Glomerular endothelial cell (primary cell): ENCODE data around the gene PLEKHA7. TPM values are rescaled to one million over a fixed set of nuclear protein-coding genes. Genes with fewer than 3 reads are reported as not detected.

Source experiments
- DNase-seq: peaks from one replicate; pipeline ENCODE4 v3.0.0-alpha.2; 2011; ENCODE audit warnings: low read depth, low spot score; ENCODE audit errors: extremely low read depth
- total RNA-seq: library from RNA; depleted of rRNA; stranded (reverse); fragments of >200 nt; gene quantifications from 2 replicates; pipeline ENCODE4 v1.2.3, GENCODE V29; 2015

PLEKHA7 gene
- total RNA-seq, 1 donor from 2014 or later = 0.18 TPM

DNA sequence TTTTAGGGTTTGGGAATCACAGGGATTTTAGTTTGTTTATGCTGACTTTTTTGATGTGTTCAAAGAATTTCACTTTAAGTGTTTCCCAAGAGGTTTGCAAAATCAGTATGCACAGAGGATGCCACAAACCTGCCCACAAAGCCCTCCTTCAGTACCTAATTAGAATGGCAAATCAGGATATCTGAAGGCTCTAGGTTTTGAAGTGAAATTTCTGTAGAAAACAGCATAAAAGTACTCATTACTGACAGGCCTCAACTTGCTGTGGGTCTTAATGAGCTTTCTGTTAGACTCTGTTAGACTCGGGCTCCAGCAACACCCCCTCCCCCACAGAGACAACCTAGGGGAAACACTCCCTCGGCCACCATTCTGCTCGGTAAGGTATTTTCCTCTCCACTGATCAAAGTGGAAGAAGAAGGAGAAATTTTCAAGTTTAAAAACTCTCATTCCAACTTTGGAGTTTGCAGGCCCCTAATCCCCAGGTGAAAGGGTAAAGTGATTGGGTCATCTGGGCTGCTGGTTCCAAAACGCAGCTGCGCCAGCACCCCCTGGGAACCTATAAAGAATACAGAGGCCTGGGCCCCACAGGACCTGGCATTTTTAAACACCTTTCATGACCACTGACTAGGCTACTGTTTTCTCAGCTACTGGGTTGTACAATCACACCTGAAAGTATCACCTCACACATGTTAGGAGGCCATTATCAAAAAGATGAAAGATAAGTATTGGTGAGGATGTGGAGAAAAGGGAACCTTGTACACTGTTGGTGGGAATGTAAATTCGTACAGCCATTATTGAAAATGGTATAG, 67.5 kb downstream of the PLEKHA7 start:
- no peak for DNase-seq

DNA sequence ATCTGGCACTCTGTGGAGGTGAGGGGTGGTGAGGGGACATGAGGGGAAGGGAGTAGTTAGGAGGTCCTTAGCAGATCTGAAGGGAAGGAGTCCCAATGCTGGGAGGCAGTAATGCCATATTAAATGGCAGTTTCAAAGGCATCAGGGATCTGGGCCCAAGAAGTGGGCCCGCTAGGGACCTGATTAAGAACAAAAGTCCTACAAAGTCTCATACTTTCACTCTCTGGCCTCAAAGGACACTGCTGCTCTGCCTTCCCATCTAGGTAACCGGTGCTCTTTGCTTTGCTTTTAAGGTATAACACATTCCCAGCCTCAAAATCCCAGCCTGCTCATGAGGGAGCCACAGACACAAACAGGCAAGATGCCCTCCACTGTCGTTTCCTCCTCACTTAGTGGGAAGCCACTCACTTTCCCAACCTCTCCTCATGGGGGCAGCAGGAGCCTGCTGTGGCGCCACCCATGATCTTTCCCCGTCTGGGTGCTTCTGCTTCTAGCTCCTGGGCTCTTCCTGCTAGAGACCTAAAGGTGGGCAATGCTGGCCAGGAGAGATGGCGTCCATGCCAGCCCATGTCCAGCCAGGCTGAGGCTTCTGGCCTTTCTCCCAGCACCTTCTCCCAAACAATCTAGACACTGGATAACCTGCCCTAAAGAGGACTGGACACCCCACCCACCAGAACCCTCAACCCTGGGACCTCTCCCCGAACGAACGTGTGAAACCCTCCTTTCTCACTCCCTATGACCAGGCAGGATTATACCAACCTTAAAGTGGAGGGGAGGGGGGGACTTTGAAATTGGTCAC, 68.3 kb downstream of the PLEKHA7 start:
- peak; percentile 9 for DNase-seq

DNA sequence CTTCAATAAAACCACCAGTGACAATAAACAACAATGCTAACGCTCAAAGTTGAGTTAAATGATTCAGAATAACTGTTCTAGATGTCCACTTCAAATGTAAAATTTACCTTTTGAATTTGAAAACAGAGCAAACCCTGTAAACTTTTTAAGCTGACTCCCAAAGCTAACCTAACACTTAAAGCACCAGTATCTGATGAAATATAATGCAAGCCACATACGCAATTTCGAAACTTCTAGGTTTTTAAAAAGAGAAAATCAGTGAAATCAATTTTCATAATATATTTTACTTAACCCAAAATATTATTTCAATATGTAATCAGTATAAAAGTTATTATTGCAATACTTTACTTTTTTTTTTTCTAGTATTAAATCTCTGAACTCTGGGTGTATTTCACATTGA, 71.3 kb downstream of the PLEKHA7 start:
- DNase-seq = no peak

DNA sequence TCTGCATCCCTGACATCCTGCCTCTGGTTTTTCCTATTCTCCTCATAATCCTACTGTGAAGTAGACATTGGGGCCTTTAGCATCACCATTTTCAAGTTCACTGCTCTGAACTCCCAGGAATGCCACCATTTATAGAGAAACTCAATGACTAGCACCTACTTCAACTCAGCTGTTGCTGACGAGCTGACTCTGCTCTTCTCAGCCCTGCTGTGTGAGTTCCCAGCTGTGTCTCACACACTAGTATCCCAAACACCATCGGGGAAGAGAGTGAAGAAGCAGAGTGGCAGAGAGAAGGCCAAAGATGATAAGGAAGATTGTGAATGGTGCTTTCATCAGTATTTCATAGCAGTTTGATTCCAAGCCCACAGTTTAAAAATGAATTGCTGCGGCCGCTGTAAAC, 71.9 kb downstream of the PLEKHA7 start:
- DNase-seq = no peak

DNA sequence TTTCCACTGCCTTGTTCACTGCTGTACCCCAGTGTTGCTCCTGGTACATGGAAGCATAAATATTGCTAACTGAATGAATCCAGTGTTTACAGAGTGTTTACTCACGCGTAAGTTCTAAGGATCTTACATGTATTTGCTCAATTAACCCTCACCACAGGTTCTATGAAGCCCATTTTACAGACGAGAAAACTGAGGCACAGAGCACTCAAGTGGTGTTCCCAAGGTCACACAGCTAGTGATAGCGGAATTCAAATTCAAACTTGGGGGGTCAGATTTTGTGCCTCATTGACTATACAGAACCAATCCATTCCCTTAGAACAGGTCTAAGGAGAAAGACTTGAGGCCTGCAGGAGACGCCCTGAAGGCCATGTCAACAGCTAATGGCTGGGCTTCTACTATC, 72.3 kb downstream of the PLEKHA7 start:
- no peak for DNase-seq

DNA sequence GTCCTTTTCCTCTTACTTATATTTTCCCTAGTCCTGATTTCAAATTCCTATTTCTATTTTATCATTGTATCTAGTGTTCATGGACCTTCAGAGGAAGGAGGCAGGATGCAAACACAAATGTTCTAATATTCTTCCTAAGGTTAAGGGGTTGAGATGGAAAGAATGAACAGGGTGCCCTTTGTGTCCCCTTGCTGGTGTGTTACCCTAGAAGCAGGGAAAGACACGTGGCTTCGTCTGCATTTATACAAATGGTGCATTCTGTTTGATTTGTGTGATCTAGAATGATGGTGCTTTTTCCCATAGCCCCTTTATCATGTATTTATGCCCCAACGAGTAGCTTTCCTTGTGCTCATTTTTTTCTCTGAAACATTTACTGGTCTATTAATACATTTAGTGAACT, 76.2 kb downstream of the PLEKHA7 start:
- DNase-seq = no peak

DNA sequence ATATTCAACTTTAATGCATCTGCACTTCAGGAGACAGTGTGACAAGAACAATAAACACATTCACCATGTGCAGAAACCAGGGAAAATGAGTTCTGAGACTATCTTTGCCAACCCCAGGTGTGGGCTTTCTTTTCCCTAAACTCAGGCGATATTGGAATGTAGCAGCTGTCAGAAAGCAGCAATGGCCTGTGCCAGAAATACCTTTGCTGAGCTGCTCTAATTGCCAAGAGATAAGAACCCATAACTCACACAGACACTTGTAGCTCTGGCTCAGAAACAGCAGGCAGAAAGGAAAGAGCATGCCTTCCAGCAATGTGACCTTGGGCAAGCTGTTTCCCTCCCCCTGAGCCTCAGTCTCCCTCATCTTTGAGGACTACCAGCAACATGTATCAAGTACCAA, 77.6 kb downstream of the PLEKHA7 start:
- DNase-seq = no peak

DNA sequence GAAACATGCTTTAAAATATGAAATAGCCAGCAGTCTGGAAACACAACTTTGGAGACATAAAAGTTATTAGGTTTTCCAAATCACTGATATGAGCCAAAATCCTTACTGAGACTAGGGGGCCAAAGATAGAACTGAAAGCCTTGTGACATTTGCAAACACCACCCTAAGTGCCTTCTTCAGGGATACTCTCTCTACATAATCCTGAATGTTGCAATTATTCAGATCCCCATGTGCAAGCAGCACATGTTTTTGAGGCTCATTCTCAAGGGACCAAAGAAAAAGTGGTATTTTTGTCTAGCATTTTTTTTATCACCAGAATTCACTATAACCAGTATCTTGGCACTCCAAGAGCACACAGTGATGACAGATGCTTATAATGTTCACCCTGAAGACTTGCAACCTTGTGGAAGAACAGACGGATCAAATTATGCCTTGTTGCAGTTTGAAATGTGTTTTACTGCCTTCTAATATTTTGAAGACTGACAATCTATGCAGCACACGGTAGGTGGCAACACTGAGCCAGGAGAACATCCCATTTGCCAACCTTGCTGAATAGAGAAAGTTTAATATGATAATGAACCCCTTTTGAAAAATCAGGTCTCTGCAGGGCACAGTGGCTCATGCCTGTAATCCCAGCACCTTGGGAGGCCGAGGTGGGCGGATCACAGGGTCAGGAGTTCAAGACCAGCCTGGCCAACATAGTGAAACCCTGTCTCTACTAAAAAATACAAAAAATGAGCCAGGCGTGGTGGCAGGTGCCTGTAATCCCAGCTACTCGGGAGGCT, 78.5 kb downstream of the PLEKHA7 start:
- DNase-seq = peak; percentile 5

DNA sequence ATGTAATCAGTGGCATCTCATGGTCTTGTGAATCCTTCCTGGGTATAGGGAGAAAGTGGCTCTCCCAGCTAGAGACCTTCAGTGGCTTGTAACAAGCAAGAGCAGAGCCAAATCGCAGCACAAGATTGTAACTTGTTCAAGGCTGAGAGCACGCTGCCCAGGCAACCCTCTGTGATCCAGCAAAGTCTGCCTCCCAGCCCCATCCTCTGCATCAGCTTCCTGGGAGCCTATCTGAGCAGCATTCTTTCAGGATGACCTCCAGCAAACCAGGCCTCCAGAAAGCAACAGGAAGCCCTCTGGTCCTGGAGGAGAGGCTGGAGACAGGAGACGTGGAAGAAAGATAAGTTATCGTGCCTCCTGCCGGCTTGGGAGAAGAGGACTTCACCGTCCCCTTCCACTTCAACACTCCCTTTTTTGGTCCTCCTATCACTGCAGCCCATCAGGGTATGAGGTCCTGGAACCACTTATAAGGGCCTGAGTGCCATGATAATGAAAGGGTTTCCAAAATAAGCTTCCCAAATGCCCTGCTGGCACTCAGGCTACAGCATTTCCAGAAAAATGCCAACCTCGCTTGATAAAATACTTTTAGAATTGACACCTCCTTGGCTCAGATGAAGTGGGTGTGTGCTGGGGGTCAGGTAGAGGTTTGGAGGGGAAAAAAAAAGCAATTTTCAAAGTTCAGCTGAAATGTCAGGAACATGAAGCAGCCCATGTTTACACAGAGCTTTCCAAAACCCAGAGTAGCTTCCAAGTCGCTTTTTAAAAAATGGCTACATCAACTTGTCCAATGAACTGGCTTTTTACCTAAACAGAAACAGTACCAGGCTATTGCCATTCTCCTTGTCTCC, 80.2 kb downstream of the PLEKHA7 start:
- DNase-seq = no peak

DNA sequence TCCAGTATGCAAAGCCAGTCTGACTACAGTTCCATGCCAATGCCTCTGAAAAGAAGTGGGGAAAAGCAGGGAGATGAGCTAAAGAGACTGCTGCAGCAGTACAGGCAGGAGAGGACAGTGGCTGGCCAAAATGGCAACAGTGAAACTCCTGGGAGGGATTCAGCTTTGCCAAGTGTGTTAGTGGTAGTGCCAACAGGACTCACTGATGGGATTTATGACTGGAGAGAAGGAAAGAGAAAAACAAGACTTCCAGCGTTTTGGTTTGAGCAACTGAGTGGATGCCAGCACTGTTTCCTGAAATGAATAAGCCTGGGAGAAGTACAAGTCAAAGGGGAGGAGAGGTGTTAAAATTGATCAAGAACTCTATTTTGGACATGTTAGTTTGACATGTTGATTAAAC, 80.9 kb downstream of the PLEKHA7 start:
- DNase-seq = no peak

DNA sequence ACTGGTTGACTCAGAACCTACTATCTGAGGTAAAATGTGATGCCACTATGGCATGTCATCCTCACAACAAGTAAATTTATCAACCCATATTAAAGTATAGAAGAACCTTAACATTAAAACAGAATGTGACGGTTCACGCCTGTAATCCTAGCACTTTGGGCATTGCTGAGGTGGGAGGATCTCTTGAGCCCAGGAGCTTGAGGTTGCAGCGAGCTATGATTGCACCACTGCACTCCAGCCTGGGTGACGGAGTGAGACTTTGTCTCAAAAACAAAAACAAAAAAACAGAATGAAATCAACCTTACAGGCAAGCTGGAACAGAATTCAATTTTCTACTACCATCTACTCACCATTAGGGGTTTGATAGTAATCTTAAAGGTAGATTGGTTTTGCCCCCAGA, 86.2 kb downstream of the PLEKHA7 start:
- DNase-seq = no peak

DNA sequence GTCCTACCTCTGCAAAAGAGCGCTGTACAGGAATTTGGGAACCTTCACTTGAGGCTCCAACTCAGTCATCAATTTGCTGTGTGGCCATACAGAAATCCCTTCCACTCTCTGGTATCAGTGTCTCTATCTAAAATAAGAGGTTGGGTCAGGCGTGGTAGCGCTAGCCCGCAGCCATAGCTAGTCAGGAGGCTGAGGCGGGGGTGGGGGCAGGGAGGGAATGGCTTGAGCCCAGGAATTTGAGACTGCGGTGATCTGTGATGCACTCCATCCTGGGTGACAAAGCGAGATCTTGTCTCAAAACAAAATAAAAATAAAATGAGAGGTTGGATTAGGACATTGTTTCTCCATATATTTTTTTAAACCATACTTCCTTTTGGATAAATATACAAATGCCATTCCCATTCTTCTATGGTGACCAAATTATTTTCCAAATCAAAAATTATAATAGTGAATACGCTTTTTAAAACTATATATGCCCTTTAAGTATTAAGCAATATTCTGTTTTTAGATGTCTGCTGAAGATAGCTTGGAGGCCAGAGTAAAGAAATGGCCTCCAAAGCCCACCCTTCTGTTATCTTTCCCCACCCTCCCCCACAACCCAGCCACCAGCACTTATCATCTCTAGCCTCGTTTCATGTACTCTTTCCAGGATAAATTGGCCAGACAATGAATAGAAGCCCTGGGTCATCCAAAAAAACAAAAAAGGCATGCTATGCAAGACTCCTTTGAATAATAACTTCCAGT, 87.2 kb downstream of the PLEKHA7 start:
- DNase-seq = no peak

DNA sequence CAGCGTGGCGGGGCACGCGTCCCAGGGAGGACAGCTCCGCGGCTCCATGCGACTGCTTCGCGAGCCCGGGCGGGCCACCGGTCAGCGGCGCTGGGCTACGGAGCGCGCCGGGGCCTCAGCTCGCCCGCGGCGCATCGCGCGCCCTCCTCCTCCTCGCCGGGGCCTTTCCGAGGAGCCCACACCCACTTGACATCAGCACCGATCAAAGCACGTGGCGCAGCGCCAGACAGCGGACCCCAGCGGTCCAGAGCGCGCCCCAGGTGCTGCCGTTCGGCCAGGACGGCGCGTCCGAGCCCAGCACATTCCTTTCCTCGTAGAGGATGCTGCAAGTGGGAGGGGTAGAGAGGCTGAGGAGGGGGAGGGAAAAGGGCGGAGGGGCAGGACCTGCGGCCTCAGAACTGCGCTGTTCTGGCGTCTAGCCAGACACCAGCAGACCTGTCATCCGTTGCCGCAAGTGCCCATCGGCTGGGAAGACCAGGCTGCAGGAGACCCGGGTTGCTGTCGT, 88.6 kb downstream of the PLEKHA7 start:
- DNase-seq = no peak

DNA sequence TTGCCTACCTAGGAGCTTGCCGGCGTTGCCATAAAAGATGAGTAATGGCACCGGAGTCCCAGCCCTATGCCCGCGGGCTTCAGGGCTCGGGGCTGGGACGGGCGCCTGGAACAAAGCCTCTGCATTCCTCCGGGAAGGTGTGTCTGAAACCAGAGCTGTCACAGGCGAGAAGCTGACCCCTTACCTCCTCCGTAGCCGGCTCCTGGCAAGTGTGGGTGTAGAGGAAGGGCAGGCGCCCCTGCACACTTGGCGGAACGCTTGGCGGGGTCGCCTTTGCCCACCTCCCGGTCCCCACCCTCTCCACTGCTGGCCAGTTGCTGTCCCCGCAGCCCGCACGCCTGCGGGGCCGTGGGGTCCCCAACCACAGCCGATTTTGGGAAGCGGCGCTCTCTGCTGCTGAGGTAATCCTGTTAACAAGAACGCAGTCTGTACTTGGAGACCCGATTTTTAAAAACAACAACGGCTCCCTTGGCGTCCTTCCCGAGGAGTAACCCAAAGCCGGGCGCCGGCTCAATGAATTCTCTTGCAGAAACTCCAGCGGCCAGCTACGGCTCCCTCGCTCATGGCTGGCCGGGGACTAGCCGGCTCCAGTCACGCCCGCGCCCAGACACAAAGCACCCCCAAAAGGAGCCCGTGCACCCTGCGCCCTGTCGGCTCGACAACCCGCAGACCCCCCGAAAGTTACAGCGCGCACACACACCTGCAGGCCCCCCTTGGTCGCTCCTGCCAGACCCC, 89.2 kb downstream of the PLEKHA7 start:
- DNase-seq = no peak

DNA sequence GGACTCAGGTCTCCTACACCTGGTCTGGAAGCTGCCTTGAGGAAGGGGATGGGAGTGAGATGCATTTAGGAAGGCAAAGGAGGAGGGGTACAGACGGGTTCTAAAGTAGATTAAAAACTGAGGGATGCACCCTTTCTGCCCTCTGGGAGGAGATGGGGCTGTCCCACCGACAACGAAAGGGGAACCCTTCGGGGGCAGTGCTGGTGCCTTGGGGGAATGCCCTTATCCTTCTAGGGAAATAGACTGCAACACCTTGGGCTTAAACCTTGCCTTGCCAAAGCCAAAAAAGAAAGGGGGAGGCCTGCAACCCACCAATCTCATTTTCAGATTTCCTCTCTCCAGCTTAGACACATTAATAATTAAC, 89.8 kb downstream of the PLEKHA7 start:
- no peak for DNase-seq

DNA sequence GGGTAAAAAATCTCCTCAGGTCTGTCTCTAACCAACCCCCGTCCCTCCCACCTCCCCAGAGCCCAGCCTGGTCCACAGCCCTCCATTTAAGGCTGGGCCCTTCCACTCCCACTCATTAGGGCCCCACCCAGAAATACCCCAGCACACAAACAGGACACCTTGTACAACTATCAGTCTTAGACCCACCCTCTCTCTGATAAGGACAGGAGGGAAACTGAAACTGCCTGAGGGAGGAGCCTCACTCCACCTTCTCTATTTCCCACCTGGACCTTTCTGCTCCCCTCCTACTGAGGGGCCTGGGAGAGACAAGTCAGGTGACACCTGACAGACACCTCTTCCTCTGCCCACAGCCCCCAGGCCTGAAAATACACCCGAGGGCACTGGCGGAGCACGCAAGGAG, 90.2 kb downstream of the PLEKHA7 start:
- no peak for DNase-seq

DNA sequence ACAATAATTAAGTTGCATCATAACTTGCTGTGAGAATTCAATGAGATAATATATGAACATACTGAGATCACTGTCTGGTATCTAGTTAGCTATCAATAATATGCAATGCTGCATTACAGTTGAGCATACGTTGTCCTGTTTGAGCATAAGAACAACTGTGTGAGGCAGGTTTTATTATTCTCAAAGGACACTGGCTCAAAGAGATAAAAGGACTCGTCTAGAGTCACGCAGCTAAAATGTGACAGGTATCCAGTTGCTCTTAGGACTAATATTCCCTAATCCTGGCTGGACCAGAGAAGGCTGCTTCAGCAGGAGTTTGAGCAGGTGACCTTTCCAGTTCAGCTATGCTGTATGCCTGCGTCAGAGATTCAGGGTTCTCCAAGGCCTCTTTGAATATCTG, 92.5 kb downstream of the PLEKHA7 start:
- DNase-seq = no peak

DNA sequence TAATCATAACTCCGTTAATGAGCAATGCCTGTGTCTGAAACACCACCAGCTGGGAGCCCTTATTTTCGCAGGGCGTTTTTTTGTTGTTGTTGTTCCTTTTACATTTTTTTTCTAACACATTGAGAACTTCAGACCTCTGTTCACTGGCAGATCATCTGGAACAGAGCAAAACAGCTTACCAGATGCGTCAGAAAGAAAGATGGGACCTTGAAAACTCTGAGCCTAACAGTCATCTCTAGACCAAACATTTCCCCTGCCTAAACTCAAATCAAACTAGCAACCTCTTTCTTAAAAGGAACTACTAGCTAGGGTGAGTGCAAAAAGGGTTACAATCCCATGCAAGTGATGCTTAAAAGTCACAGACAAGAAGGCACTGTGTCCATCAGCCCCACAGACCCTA, 93.2 kb downstream of the PLEKHA7 start:
- no peak for DNase-seq

DNA sequence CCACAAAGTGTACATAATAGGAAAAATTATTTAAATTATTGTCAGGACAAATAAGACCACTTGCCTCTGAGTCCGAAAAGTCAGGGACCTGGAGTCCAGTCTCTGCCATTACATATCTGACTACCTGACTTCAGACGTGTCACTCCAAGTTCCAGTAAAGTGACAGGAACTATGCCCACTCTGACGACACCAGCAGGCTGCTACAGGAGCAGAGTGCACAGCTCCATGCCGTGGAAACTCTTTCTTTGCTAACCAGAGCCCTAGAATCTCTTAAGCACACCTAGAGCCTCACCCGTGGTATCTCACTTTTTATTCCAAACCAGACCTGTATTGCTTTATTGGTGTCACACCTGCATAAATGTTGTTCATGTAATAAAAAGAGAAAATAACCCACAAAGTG, 93.7 kb downstream of the PLEKHA7 start:
- DNase-seq = no peak
